ENCODE results near the gene SDC3.

The SDC3 gene

DNA sequence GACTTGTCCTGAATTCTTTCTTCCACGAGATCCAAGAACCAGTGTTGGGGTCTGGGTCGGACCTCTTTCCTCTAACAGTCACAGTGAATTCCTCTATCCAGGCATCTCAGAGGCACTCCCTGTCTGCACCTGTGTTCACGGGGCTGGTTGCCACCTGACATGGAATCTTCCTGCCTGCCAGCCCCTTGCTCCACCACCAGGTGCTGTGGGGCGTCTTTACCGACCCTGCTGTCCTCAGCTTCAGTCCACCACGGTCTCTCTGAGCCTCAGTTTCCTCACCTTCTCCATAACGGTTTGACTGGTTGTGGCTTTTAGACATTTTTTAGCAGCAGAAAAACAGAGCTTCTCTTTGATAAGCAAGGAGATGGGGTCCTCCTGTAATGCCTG is 62.7 kb downstream of the SDC3 start:
- no peak for DNase-seq

DNA sequence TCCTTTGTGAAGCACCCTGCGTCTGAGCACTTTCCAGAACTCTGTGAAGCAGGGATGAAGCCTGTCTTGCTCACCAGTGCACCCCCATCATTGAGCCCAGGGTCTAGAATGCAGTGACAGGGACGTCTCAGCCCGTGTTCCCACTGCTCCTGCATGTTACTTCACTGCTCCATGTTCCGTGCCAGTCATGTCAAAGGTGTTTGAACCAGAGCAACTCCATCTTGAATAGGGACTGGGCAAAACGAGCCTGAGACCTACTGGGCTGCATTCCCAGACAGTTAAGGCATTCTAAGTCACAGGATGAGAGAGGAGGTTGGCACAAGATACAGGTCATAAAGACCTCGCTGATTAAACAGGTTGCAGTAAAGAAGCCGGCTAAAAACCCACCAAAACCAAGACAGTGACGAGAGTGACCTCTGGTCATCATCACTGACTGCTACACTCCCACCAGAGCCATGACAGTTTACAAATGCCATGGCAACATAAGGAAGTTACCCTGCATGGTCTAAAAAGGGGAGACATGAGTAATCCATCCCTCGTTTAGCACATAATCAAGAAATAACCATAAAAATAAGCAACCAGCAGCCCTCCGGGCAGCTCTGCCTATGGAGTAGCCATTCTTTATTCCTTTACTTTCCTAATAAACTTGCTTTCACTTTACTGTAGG is 63.2 kb downstream of the SDC3 start:
- DNase-seq = no peak

DNA sequence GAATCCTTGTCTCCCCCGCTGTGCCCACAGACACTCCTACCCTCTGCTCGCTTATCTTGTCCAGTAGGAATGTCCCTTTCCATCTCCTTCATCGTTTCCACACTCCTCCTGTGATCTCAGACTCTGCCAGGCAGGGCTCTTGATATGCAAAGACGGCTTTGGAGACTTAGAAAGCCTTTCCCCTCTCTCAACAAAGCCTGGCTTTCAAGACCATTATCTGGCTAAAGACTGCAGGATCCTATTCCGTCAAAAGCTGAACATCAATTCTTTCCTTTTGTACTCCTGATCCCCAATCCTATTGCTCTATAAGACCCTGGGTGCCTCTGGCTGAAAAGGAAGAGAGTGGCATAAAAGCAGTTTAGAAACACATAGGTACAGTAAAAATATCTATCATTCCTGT is 63.9 kb downstream of the SDC3 start:
- DNase-seq = no peak

DNA sequence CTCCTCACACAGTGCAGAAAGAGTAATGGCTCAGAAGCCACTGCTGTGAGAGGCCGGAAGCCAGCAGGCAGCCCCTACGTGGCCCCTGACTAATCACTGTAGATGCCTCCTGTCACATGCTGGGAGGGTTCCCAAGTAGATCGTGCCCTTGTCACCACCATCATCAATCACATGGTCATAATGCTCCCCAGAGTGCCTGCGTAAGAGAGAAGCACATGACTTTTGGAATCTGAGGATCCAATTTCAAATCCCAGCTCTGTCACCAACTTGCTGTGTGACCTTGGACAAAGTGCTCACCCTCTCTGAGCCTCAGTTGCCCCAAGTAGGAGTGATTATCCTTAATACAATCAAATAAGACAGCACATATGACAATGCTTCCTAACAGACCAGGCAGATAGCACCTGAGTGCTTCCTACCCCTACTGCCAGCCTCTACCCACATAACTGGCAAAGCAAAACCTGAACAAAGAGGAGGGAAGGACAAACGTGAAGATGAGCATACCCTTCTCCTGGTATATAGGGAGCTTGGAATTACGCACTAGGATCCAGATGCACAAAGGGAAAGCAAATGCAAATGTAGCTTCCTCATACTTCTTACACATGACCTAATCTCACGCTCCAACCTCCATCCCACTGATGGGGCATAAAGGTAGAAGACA is 65.7 kb downstream of the SDC3 start:
- DNase-seq = no peak

DNA sequence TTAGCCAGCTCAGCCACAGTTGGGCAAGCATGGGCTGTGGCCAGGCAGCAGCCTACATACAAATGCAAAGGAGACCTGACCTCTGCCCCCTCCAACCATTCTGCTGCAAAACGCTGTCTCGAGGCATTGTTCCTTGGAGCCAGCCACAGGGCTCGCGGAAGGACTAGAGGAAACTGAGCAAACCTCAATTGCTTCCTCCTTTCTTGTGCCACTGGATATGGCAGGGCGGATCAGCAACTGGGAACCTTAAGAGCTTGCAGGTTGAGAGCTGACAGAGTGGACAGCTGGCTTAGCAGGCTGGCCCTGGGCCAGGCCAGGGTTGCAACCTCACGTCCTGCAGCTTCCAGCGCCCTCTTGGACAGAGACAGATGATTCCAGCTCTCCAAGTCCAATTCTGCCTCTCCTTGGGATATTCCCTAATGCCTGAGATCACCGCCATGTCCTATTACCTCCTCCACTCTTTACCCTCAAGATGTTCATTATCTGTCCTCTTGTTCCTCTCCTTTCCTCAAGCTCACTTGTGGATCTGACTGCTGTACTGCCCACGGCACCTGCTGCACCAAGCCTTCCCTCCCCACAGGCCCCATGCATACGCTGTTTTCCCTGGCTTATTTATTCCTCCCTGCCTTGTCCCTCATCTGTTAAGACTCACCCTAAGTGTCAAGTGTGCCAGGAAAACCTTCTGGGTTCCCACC is 67.5 kb downstream of the SDC3 start:
- no peak for DNase-seq

DNA sequence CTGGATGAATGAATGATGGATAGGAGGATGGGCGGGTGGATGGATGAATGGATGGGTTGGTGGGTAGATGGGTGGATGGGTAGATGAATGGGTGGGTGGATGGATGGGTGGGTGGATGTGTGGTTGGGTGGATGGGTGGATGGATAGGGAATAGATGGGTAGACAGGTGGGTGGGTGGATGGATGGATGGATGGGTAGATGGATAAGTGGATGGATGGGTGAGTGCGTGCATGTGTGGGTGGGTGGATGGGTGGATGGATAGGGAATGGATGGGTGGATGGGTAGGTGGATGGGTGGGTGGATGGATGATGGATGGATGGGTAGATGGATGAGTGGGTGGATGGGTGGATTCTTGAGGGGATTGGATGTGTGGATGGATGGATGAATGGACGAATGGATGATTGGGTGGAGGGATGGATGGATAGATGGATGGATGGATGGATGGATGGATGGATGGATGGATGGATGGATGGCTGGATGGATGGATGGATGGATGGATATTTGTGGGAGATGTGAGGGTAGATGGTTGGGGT is 68.7 kb downstream of the SDC3 start:
- DNase-seq = no peak

DNA sequence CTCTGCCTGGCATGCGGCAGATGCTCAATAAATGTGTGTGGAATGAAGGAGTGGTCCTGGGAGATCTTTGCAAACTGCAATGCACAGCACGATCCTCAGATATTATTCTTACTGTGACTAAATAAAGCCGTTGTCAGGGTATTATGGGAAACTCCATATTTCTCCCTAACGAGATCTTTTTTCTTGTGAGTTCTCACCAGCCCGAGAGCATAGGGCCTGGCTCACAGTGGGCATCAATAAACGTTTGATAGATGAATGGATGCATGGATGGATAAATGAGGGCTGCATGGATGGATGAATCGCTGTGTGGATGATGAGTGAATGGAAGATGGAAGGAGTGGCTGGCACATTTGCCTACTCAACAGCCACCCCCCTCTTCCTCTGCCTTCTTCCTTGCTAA is 69.6 kb downstream of the SDC3 start:
- no peak for DNase-seq

DNA sequence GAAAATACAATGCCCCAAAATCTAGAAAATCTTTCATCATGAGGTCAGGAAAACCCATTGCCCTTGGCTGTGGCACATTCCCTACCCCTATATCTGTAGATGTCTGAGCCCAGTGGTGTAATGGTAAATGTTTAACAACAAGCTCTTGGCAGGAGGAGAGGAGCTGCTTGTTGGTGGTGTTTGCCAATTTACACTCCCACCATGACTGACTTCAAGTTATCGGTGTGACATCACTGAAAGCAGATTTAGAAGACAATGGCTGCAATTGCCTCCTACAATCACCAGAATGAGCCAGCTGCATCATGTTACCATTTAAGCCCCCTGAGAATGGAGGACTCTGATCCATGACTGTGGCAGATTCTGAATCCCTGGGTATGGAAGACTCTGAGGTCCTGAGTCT is 70.9 kb downstream of the SDC3 start:
- no peak for DNase-seq

DNA sequence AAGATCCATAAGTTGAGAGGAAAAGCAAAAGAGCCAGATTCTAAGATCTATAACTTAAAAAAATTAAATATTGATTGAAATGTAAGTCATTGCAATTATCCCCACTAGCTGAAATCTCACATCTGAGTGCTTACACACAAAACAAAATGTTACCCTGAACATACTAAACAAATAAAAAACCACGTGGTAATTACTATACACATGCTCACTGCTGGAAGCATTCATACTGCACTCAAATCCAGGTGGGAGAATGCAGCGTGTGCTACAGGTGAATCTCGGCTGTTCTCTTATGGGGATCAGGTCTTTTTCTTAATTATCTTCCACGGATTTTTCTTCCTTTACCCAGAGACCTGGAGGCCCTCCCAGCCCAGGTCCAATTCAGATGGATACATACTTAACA is 74.3 kb downstream of the SDC3 start:
- DNase-seq = no peak

- no peak for DNase-seq
Observed at GRCh38 chr1:30830537-30830936, 78.0 kb downstream of the SDC3 start.

GRCh38 chr1:30829889-30830288 is 78.7 kb downstream of the SDC3 start:
- DNase-seq = no peak

- no peak for DNase-seq
Observed at GRCh38 chr1:30824736-30825429, 83.7 kb downstream of the SDC3 start.

DNA sequence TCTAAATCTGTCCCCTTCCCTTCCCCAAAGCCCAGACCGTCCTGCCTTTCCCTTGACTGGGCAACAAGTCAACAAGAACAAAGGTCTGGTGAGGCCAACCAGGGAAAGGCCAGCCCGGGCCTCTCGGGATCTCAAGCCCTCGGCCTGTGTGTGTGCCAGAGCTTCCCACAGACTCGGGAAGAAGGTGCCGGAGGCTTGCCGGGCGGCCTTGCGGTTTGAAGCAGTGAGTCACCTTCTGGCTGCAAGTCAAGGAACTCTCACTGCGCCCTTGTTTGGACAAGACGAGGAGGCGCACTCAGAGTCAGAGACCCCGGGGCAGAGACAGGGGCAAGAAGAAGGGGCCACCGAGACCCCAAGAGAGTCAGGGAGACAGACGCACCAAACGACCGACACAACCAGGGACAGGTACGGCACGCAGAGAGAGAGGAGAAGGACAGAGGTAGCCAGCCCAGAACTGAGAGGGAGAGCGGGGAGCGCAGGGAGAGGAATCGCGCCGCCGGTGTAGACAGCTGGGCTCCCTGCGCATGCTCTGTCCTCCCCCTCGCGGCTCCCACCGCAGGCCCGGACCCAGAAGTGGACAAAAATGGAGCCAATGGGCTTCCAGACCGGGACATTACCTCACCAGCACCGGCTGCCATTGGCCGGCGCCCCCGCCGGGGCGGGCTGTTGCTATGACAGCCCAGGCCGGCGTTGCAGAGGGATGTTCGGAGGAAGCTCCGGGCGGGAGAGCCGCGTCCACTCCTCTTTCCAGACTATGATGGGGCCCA is 84.4 kb downstream of the SDC3 start:
- peak; percentile 92 for DNase-seq

DNA sequence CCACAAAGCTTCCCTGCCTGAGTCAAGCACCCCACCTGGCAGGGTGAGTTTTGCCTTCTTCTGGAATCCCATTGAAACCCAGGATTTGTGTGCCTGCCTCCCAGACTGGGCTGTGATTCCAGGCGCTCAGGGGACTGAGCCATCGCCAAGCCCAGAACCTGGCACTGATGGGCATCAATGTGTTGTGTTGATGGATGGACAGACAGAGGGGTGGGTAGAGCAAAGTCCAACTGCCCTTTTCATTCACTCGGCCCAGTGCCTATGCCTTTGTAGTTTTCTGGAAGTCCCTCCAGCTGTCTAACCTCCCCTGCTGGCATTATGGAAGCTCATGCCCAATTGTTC is 85.0 kb downstream of the SDC3 start:
- no peak for DNase-seq

DNA sequence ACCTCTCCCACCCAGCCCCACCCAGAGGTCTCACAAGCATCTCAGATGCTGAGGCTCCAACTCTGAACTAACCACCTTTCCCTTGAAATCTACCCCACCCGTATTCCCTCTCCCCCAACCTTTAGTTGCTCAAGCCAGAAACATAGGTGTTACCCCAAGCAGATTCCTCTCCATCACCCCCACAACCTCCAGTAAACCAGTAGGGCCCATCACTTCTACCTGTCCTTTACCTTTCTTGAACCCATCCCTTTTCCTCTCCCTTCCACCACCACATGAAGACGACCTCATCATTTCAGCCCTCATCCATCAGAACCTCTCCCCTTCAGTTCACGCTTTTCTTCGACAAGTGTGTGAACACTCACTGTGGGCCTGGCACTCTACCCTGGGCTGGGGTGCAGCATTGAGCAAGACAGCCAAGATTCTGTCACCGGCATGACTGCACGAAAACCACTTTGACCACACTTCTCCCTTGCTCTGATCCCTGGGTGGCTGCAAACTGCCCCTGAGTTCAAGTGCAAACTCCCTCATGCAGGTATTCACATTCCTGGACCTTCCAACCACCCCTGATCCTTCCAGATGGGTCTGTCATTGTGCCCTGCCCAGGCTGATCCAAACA is 85.5 kb downstream of the SDC3 start:
- DNase-seq = no peak

DNA sequence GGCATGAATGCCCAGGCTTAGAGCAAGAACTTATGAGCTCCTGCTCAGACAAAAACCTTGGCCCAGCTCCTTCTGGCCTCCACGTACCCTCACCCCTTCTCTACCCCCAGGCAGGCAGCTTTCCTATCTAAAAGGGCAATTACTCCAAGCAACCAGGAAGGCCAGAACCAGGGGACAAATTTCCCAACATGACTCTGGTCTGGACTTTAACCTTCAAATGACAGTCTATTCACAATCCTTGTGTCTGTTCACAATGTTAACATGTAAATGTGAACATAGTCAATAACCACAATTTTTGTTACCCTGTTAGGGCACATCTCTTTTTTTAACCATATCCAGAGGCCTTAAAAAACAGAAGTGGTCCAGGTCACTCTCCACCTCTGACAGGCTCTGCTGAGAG is 86.6 kb downstream of the SDC3 start:
- DNase-seq = no peak

DNA sequence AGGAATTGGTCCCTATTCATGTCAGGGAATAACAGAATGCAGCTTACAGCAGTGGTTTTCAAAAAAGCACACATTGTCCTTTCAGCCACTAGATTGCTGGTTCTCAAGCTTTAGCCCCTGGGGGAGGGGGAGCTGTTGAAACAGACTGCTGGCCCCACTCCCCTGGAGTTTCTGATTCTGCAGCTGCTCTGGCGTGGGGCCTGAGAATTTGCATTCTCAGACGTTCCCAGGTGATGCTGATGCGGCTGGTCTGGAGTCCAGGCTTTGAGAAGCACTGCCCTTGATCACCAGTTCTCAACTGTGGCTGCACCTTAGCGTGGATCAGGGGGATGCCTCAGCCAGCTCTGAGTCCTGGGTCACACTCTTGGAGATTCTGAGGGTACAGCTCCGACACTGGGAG is 88.3 kb downstream of the SDC3 start:
- DNase-seq = no peak

Data from NCI-H345 (cell line).